HG02642 (cell line): ENCODE measurements around the gene COL23A1.

Experiments
- ATAC-seq: cut with Tn5 transposase; IDR thresholded peaks from one replicate; pipeline ENCODE4 v1.9.1; 2021; ENCODE audit warnings: mild to moderate bottlenecking; ENCODE audit not compliant: unreplicated experiment, poor library complexity

Gene COL23A1

DNA sequence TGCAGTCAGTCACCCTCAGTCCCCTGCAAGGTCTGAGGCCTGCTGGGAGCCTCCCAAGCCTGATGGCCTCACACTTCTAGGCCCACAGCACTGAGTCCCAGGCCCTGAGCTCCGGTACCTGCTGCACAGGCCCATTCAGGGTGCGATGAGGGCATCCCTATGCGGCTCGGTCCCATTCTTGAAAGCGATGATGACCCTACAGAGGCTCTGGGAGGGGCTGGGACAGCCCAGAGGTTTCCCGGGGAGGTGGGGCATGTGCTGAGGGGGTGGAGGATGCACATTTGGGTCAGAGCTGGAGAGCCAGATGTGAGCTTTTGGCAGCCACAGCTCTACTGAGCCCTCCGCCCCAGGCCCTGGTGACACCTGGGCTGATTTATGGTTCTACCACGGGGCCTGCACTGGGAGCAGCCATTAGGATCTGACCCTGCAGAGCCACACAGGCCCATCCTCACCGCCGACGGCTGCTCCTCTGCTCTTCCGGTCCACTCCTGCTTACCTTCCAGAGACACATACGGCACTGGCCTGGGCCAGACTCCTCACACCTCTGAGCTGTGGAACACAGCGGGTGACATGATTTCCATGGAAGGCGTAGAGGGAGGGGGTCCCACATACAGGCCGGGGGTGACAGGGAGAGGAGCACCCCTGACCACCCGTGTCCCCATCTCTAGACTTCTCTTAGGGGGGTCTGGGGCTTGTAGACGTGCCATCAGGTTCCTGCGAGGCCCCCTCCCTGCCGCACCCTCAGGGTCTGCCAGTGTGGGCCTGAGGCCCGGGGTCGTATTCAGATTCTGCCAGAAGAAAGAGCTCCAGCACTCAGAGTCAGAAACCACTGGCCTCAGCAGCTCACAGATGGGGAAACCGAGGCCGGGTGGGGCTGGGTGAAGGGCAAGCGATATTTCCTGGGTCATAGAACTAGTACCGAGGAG lies 53.4 kb downstream of the COL23A1 start:
- no peak for ATAC-seq

GRCh38 chr5:178535299-178536175 lies 54.7 kb downstream of the COL23A1 start:
- no peak for ATAC-seq

DNA sequence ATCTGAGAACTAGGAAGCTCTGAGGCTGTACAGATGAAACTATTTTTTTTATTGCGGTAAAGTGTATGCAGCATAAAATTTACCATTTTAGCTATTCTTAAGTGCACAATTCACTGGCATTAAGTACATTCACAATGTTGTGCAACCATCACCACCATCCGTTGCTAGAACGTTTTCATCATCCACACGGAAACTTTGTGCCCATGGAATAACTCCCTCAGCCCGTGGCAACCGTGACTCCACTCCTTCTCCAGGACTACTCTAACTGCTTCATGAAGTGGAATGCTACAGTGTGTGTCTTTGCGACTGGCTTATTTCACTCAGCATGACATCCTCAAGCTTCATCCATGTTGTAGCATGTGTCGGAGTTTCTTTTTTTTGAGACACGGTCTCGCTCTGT lies 57.1 kb downstream of the COL23A1 start:
- ATAC-seq, result no peak

- no peak for ATAC-seq
Observed at GRCh38 chr5:178532666-178533065, 57.5 kb downstream of the COL23A1 start.

DNA sequence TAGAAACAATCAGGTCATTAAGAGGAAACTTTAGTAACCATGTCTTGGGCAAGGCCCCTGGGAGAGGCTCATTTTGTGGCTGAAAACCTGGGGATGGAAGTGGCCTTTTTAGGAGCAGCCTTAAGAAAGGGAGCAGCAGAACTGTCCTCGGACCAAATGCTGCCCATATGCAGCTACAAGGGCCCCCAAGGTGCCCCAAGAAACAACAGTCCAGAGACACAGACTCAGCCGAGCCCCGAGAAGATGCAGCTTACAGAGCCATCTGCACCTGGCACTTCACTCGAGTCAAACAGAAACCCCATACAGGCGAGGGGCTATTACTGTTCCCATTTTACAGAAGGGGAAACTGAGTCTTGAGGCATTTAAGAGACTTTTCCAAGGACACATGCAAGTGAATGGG lies 58.0 kb downstream of the COL23A1 start:
- ATAC-seq, result no peak

GRCh38 chr5:178531786-178532185 lies 58.4 kb downstream of the COL23A1 start:
- no peak for ATAC-seq

DNA sequence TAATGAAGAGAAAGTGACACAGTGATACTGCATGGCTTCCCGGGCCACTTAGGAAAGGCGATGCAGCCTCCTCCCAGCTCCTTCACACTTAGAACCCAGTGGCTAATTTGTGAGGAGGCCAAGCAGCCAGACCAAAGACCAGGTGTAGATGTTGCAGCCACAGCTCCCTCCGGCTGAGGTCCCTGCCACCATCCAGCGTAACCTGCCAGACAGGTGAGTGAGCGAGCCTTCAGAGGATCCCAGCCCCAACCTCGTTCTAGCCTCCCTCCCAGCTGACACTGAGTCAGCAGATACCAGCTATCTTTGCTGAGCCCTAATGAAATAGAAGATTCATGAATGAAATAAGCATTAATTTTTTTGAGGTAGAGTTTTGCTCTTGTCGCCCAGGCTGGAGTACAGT lies 59.7 kb downstream of the COL23A1 start:
- ATAC-seq, result no peak

DNA sequence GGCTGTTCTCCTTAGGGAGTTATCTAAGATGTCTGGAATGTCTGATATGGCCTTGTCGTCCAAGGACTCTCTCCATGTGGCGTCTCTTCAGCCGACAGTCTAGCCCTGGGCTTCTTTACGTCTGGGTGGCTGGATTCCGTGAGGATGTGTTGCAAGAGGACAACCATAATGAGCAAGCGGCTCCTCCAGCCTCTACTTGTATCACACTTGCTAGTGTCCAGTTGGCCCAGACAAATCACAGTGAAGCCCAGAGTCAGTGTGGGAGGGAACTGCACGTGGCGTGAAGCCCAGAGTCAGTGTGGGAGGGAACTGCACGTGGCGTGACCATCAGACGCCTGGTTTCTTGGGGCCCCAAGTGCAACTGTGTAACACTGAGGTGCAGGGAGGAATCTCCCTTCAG lies 61.1 kb downstream of the COL23A1 start:
- ATAC-seq, result no peak

DNA sequence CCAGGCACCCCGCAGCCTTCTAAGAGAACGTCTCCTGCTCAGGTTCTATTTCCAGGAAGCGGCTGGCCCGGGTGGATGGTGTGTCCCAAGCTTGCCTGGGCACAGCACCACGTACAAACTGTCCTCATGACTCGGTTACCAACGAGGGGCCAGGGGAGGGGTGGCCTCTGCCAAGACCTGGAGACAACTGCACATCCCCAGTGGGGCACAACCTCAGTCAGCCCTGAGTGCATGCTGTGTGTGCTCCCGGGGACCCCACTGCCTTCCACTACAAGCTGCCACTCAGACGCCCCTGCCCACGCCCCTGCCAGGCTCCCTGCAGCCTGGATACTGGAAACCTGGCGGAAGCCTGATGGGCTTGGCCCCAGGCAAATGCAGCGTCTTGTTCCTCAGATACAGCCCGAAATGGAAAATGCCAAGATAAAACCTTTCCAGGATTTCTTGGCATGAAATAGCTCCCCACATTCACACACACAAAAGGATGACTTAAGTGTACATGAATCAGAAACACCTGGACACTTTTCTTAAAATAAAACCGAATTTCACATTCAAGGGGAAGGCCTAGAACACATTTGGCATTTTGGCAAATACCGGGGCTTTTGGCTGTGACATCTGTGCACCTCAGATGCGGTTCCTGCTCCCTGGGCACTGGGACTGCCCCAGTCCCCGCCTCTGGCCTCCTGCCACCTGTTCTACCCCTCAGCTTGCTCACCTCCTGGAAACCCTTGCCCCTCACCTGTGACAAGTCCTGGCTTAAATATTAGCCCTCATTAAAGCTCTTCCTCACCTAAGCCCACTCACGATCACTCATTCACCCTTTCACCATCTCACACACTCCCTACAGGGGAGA lies 62.5 kb downstream of the COL23A1 start:
- no peak for ATAC-seq

DNA sequence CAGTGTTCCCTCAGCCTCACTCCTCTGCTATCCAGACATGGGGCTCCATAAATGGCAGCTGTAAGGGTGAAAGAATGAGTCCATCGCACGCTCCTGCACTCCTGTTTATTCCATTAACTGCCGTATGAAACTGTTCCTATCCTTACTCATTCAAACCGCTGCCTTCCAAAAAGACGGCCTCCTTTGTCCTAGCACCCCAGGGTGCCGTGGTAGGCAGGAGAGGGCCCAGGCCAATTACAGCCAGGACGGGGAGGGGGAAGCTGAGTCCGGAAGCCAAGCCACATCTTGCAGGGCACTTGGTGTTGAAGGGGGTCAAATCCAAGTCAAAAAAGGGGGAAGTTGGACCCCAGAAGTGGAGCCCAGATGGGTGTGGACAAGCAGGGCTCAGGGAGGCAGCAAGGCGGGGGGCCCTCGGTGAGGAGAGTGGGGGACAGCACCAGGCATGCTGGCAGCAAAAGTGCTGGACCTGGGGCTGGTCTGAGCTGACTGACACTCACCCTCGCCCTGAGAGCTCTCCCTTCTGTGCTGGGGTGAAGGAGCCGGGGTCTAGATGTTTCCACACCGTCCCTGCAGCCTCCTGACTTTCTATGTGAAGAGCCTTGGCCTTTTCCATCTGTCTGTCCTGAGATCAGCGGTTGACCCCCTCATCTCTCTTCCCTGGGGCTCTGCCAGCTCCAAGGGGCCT lies 63.3 kb downstream of the COL23A1 start:
- ATAC-seq, result no peak

- no peak for ATAC-seq
Observed at GRCh38 chr5:178525906-178526732, 64.1 kb downstream of the COL23A1 start.

DNA sequence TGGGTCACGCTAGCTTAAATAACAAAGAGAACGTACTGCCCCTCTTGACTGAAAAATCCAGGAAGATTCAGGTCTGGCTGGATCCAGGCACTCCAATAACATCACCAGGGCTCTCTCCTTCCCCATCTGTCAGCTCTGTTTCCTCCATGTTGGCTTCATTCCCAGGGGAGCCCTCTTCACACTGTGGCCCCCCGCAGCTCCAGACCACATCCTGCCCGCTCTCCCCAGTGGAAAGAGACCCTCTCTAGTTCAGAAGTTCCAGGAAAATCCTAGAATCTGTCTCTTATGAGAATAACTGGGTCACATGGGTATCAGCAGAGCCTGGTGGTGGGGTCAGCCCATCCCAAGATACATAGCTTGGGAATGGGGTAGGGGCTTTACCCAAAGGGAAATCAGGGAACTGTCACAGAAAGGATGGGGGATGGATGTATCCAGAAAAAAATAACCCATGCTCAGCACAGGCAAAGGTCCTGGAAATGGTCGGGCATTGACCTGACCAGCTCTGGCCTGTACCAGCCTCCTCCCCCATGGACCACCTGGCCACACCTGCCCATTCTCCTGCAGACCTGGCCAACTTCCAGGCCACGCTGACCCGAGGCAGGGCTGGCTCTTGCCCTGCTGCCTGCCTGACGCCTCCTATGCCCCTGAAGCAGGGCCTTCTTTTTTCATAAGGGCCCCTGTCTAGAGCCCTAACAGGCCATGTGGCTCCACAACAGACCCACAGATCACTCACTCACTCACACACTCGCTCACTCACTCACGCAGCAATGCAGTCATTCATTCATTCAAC lies 65.9 kb downstream of the COL23A1 start:
- ATAC-seq, result no peak

DNA sequence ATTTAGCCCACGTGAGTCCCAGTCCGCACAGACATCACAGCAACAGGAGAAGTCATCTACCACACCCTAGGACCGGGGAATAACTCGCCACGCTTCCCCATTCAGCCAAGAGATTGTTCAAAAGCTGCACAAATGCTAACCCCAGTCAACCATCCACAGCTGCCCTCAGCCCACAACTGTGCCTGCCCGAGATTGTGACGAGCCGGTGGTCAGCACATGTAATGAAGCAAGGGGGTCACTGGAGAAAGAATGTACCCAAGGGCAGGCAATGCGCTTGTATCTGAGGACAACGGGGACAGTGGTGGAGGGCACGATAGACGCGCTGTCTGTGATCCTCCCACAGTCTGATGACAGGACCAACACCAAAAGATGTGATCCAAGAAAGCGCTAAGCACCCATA lies 67.8 kb downstream of the COL23A1 start:
- ATAC-seq, result no peak

GRCh38 chr5:178520851-178521250 lies 69.3 kb downstream of the COL23A1 start:
- no peak for ATAC-seq

- no peak for ATAC-seq
Observed at GRCh38 chr5:178519804-178520203, 70.4 kb downstream of the COL23A1 start.

- no peak for ATAC-seq
Observed at GRCh38 chr5:178519155-178519554, 71.0 kb downstream of the COL23A1 start.

DNA sequence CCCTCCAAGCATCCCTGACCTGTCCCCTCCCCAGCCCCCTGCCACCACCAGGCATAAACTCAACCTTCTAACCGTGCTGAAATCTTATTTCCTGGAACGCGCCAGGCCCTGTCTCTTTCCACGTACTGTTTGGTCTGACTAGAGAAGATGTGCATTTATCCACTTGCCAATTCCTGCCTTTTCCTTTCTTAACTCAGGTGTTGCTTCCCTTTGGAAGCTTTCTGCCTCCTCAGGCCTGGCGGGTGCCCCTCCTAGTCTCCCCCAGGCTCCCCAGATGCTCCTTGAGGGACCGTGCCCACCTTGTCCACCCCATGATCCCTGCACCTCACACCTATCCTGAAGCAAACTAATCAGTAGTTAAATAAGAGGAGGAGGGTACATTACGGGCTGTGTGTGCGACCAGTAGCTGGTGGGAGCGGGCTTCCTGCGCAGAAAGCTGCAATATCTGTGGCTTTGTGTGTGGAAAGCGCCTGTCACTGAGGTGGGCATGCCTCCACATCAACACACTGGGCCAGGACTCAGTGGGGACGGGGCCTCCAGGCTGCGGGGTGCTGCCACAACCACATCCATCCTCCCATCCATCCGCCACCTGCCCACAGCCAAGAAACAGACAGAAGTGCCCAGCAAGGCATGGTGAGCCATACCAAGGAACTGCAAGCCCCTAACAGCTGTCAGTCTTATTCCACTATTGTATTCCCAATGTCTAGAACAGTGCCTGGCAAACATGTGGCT lies 73.5 kb downstream of the COL23A1 start:
- ATAC-seq, result no peak
